ELR (cell line): ENCODE data around the gene SLC25A21.

Experiments used
- DNase-seq: peaks from one replicate; pipeline ENCODE4 v3.0.0-alpha.2; 2015; ENCODE audit warnings: low read depth

The SLC25A21 gene

DNA sequence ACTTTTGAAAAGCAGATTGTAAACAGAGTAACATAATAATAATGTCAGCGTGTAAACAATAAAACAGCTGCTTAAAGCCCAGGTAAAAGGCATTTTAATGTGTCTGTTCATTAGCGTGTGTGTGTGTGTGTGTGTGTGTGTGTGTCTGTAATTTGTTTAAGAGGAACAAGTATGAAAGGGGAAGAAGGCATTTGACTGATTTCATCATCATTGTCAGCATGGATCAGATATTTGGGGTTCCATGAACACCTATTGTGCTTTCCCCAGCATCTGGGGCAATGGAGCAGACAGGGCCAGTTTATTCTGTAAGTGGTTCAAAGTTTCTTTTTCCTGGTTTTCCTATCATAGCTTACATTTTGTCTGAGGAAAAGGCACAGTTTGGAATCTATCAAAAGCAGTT, 28.9 kb downstream of the SLC25A21 start:
- no peak for DNase-seq

DNA sequence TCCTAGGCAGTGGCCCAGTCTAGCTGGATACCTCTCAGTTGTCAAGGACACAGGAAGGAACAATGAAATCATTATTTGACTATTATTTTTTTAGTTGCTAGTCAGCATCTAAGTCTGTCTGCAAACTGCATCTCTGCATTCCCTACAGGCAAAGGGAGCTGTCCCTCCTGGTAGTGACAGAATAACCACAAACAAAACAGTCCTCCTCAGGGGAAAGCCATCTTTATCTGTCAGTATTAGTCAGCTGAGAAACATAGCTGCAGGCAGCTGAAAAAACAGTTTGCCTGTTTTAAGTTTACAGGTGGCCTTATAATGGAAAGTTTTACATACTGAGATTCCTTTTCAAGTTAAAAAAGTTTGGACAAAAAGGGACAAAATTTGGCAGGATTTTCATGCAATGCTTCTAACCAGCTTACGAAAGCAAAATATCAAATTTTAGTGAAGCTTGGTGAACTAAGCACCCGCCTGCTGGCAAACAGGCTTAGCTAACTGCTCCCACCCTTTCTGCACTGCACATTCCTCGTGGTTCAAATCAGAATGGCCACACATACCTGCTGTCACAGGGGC, 29.5 kb downstream of the SLC25A21 start:
- peak; percentile 53 for DNase-seq

DNA sequence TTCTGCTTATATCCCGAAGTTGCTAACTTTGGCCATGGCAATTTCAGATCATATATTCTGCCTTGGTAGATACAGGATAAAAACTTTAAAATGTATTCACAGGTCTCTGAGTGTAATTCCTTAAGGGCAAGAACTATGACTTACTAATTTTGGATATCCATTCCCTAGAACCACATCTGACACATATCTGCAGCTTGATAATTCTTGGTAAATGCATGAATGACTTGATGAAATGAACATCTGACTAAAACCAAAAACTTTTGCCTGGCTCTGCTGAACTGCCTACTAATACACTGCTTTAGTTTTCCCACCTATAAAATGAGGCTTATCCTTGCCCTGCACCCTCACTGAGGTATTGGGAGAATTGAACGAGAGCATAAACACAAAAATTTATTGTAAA, 32.2 kb downstream of the SLC25A21 start:
- DNase-seq, result no peak

DNA sequence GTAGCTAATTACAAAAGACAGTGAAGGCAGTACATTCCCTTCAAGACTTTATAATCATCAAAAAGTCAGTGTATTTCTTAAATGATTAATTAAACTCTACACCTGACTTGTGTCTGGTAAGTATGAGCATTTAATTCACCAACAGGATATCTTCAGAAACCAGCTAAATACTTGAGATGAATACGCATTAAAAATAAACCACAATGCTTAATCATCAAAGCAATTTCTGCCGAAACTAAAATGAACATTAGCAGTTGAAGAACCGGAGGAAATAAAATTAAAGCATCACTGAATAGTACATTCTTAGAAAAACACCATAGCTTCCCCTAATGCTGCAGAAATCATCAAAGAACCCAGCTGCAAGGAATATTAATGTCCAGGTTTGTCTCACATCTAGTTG, 32.7 kb downstream of the SLC25A21 start:
- peak; percentile 10 for DNase-seq

DNA sequence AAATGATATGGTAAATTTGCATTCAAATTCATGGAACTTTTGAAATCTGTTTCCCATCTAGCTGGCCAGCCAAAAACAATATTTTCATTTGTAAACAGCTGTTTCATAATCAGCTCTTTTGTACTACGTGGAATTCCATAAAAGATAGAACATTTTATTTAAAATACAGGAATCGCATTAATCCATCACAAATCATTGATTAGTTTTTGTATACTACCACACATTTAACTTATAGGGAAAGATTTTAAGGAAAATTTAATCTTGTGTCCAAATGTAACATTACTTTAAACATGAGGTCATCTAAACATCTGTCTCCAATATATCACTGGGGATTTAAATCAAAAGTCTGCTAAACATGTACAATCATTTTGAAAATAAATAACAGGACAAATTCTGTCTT, 33.5 kb downstream of the SLC25A21 start:
- DNase-seq, result no peak

DNA sequence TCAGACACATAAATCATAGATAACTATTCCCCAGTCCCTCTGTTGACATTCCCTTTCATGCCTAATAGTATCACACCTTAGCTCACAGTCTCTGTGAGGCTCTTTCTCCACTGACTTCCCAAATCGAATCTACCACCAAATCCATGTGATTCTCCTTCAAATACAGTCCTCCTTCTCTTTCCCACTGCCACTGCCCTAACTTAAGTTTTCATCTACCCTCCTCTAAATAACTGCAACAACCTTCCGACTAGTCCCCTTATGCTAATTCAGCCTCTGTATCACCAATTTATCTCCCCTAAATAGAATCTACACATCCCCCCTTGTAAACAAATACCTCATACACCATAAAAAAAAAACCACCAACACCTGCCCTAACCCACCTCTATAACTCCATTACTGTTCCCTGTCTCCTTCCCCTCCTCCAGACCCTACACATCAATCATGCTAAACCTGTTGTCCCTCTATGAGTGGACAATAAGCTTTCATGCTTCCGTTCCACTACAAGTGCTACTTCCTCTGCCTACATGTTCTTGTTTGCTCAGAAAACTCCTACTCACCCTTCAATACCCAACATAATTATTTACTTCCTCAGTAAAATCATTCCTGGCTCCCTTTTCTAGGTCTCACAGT, 39.0 kb downstream of the SLC25A21 start:
- DNase-seq, result no peak

DNA sequence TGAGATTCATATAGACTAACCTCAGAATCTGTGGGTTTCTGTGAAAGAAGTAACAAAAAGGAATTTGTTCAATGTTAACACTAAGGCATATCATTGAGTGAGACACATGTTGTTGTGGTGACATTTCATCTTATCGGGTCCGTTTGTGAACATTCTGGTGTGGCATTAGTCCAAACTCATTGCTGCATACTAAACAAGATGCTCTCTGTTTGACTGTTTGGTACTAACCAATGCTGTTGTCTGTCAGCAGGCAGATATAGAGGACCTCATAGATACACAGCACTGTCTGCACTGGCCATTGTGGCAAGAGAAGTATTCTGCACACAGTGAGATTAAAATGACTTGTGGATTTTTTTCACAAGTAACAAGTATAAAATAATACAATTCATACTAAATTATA, 41.2 kb downstream of the SLC25A21 start:
- no peak for DNase-seq

DNA sequence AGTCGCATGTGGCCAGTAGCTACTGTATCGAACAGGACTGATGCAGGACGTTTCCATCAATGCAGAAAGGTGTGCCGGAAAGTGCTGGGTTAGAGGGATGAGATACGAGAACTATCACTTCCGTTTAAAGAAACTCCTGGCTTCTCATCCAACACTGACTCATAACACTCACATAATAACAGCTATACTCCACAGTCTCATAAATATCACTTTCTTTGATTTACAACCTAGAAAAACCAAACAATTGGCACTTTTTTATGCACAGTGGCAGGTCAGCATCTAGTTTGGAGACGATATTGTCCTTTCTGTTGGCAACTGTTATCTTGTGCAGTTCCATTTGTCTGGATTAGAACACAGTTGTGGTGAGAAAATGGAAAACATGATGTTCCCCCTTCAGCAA, 43.4 kb downstream of the SLC25A21 start:
- no peak for DNase-seq

DNA sequence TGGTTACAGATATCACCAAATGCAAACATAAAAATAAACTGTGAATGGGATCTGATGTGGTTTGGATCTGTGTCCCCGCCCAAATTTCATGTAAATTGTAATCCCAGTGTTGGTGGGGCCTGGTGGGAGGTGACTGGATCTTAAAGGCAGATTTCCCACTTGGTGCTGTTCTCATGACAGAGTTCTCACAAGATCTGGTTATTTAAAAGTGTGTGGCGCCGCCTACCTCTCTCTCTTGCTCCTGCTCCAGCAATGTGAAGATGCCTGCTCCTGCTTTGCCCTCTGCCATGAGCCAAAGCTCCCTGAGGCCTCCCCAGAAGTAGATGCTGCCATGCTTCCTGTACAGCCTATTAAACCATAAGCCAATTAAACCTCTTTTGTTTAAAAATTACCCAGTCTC, 47.8 kb downstream of the SLC25A21 start:
- DNase-seq, result no peak

DNA sequence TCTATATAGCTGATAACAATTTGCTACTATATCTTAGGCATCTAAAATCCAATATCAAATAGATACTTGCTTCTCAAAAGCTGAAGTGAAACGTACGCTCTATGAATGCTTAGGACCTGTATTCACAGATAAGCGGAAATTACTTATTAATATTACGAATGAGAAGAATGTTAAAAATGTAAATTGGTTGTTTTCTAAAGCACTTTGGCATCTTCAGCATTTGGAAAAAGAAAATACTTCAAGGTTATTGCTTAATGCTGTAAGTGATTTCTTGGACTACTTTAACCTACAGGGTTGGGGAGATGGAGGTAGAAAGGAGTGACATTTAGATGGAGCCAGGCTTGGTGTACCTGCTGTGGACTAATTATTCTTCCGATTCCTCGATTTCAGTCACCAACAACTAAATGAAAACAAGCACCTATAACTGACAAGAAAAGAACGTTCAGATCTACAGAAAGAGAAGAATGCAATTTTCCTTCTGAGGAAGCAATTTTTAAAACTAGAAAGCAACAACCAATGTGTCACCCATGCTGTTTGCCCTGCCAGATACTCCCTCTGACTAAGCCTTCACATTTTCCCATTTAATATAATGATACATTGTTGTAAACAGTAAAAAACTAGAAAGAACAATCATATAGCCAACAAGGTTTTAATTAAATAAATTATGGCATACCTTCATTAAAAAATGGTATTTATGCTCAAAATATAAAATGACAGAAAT, 49.3 kb downstream of the SLC25A21 start:
- no peak for DNase-seq

DNA sequence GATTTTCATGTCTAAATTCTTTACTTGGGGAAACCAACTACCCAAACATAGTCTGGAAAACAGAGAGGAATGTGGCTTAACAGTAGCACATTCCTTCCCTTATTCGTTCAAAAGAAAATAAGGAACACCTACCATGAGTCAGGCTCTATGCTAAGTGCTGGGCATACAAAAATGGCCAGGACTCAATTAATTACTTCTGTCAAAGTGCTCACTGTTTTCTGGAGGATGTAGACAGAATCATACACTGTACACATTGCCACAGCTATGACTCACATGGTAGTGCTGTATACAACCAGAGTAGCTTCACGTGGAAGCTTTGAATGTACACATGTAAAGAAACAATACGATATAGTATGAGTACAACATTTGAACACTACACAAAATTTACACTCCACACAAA, 50.1 kb downstream of the SLC25A21 start:
- DNase-seq, result peak; percentile 61

DNA sequence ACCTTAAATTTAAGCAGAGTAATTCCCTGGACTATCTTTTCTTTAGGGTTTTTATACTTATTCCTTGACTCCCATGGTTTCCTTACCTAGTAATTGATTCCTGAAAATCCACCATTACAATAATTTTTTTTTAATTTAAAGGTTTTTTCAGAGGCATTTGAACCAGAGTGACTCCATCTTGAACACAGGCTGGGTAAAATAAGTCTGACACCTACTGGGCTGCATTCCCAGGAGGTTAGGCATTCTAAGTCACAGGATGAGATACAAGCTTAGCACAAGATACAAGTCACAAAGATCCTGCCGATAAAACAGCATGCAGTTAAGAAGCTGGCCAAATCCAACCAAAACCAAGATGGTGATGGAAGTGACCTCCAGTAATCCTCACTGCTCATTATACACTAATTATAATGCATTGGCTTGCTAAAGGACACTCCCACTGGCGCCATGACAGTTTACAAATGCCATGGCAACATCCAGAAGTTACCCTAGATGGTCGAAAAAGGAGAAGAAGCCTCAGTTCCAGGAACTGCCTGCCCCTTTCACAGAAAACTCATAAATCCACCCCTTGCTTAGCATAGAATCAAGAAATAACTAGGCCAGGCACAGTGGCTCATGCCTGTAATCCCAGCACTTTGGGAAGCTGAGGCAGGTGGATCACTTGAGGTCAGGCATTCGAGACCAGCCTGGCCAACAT, 53.6 kb downstream of the SLC25A21 start:
- DNase-seq, result no peak

DNA sequence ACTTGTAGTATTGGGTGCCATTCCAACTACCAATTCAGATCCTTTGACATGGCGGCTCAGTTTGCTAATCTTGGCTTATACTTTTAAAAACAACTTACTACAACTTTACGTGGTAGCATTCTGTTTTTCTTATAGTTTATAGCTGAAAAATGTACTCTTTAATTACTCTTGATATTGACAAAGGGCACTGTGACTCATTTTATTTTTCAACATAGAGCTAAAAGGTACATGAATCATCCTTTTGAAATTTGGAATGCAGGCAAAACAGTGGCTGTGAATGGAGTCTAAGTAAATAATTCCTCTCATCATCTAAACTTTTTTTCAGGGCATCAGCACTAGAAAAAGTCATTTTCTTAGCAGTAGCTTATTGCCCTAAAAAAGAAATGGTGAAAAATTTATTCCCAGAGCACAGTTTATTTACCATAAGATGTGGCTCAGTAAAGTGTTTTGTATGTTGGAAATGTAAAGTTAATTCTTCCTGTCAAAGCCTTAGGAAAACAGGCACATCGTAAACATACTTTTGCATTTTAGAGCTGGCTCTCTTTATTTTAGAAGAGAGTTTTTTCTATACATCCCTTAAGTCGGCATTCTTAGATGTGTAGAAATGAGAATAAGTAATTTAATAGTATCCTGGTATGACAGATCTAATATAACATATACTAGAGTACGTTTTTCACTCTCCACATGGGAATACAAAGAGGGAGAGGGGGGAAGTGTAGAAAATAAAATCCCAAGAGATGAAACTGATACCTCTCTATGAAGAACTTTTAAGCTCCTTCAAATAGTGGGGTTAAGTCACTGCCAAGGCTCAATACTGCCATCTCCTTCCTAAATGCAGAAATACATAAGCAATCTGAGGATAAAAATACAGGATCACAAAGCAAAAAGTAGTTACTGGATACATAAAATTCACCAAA, 55.2 kb downstream of the SLC25A21 start:
- DNase-seq, result peak; percentile 50

DNA sequence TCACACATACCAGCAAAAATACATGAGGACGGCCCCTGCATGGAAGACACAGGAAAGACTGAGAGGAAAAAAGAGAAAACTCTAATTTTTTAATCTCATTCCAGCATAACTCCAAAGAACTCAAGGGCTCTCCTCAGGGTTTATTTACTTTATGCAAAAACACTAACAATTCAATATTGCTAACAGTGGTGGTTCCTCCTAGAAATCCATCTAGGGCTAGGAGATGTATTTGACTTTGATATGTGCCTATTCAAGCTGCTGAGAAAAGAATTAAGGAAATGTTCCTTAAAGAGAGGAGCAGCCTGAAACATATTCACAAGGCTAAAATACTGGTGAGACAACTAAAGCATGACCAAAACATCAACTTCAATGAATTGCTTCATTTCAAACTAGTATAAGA, 57.0 kb downstream of the SLC25A21 start:
- DNase-seq, result no peak

DNA sequence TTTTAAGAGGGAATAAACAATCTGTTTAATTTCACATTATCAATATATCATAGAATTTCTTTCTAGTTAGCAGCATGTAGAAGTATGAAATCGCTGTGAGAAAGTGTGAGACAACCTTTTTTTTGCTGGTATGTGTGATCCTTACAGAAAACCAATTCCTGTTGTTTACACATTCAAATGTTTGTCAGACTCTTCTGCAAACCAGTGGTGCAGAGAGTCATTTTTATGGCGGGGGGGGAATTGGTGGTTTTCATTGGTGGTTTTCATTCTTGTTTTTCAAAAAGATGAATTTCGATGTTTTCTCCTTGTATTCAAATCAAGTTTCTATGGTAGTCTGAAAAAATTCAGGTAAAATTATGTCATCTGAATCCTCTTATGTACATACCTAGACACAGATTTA, 57.8 kb downstream of the SLC25A21 start:
- DNase-seq, result no peak

DNA sequence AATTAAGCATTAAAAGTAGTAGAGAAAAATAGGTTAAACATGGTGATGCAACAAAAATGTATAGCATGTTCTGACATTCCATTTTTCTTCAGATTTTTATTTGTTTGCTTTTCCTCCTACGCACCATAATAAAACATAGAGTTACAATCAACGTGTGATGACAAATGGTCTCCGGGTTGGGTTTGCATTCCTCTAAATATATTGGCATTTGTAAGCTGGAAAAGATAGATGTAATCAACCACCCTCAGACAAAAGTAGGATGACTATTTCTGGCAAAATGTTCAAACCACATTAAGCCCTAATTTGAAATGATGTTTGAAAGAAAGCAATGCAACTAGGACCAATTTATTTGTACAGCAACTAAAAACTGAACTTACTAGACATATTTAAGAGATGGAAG, 58.4 kb downstream of the SLC25A21 start:
- no peak for DNase-seq

DNA sequence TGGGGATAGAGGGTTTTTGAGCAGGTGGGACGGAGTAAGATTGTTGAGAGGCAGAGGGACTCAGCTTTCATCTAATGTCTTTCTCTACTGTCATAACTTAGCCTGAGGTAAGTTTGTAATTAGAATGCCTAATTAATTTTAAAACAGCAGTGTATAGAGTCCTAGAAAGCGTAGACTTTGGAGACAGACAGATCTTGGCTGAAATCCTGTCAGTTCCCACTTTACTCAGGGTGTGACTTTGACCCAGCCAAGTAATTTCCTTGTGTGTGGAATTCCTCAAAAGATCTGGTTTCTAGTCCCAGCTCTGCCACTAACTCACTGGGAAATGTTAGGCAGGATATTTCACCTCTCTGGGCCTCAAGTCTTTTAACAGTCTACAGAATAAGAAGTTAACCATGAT, 74.3 kb downstream of the SLC25A21 start:
- no peak for DNase-seq

DNA sequence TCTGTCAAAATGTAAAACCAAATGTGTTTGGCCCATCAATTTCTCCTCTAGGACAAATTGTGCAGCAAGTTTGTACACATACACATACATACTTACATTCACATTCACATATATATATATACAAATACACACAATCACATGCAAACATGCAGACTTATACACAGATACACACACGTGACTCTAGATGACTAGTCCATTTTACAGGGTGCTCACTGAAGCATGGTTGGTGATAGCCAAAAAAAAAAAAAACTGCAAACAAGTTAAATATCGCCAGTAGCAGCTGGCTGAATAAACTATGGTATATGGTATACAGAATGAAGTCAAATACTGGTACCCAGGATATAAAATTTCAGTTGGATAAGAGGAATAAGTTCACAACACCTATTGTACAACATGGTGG, 77.9 kb downstream of the SLC25A21 start:
- no peak for DNase-seq

DNA sequence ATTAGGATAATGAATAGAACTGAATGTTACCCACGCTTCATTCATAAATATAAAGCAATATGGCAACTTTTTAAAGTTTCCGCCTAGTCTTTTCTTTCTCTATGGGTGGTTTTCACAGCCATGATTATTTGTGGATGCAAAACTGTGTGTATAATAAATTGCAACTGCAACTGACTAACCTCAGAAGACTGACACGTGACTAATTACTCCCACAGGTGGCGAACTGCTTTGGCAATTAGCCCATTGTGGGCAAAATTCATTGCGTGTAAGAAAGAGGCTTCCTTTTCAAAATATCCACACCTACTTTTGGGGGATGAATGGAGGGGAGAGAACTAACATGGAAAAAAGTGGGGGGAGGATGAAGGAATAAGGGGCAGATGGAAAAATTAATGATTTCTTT, 79.0 kb downstream of the SLC25A21 start:
- DNase-seq, result no peak

DNA sequence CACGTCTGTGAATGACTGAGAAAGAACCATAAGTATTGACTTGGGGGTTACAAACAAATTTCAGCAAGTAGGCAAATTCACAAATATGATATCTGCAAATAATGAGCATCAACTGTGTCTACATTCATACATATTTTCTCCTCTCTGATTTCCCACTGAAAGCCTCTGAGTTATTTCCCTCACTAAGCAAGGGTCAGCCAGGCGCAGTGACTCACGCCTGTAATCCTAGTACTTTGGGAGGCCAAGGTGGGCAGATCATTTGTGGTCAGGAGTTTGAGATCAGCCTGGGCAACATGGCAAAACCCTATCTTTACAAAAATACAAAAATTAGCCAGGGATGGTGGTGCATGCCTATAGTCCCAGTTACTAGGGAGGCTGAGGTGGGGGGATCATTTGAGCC, 80.8 kb downstream of the SLC25A21 start:
- no peak for DNase-seq

DNA sequence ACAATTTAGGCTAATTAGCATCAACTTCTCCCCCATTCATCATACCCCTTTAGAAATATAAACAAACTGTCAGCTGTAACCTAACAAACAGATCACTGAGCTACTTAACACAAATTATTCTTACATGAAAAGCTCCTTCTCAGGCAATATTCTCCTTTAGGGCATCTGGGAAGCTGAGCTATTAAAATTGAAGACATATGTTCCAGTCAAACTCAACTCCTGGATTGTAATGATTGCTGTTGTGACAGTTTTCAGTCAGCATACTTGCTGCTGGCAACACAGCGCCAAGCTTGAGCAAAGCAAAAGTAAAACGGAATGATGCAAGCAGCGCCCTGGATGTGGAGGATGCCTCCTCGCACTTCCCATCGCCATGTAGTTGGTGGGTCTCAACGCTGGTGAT, 82.4 kb downstream of the SLC25A21 start:
- no peak for DNase-seq

DNA sequence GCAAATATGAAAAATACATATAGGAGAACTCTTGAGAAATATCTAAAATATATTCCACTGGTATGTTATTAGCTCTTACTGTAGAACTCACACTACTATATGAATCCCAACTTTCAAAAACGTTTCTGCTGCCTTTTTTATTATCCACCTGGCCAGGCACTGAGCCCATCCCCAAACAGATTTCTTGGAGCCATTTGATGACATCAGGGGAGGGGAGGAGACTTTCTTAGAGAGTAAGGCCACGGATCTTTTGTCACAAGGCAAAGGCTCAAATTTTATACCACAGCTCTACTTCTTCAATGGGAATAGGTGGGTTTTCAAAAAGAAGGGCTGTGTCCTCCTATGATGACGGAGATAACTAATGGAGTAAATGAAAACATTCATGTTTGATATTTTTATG, 83.0 kb downstream of the SLC25A21 start:
- no peak for DNase-seq
